K562 (cell line): ENCODE results near the gene CSMD2.

ENCODE experiments used
- EZH2 ChIP-seq: IDR thresholded peaks from 2 replicates; pipeline ENCODE4 v1.6.1; 2012; ENCODE audit warnings: low read depth, mild to moderate bottlenecking, inconsistent platforms, low read length, borderline replicate concordance
- POLR2A ChIP-seq: fragments of 450-650 bp; conservative IDR thresholded peaks from 2 replicates; pipeline ENCODE4 v1.6.1; 2016
- YY1 ChIP-seq, 3 experiments: IDR thresholded peaks; 2 replicates each; pipeline ENCODE4 v1.6.1; 2011; ENCODE audit warnings: low read length in 2 of 3, mild to moderate bottlenecking in 2 of 3, moderate library complexity in 2 of 3, borderline replicate concordance in 1 of 3, control low read depth in 1 of 3, low read depth in 1 of 3; ENCODE audit not compliant: insufficient read depth in 3 of 3, insufficient replicate concordance in 2 of 3, control insufficient read depth in 1 of 3, insufficient read length in 1 of 3; ENCODE audit errors: extremely low read depth in 1 of 3

DNA sequence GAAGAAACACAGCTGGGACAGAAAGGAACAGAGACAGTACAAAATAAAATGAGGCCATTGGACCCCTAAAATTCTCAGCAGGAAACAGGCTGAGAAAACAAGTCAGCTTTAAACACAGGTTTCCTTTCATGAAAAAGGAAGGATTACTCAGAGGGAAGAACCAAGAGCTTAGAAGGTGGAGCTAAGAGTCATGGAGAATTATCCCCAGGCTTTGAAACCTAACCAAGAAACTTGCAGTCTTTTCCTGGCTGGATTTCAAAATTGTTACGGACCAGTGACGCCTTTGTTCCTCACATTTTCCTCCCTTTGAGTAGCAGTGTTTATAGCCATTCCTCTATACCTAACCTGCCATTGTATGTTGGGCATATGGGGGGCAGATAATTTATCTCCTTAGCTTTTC is 292.3 kb downstream of the CSMD2 start:
- TF ChIP-seq EZH2: no peak
- TF ChIP-seq POLR2A: no peak
- no peak for TF ChIP-seq YY1 (IDR thresholded peaks at IDR 0.05; ENCODE audit: borderline replicate concordance in 1 of 3, control insufficient read depth in 1 of 3, extremely low read depth in 1 of 3, insufficient read depth in 3 of 3, insufficient read length in 1 of 3, insufficient replicate concordance in 2 of 3, low read depth in 1 of 3, low read length in 2 of 3)
